Measurements from ENCODE around the gene SSH2.

Gene SSH2

DNA sequence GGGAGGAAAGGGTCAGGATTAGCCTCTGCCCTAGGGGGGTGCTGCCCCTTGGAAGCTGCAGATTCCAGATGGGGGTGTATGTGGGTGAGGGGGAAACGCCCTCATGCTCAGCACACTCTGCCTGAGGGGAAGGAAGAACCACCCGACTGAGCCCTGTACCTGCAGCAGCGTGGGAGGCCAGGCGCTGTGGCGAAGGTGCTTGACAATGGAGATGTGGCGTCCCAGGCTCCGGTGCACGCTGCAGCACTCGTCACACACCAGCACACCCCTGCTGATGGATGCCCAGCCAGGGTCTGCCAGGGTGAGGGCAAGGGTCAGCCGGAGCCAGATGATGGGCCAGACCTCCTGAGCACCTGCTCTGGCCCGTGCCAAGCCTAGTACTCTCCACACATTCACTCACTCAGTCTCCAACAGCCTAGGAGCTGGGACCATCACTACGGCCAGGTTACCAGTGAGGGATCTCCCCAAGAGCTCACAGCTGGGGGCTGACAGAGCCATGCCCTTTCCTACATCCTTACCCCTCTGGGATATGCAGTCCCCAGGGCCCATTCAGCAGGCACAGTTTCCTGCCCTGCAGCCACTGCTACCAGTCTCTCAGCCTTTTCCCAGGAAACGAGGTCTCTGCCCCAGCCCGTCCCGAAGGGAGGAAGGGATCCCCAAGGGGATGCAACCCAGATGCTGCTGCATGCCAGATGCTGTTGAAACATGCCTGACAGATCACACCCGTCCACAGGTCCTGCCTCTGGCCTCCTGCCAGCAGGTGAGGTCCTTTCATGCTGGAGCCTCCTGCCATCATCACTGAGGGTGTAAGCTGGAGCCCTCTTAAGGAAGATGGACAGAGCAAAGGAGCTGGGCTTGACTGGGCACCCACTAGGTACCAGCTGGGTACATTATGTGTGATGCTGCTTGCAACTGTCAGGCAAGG is 346.4 kb downstream of the SSH2 start:
- no peak for DNase-seq

DNA sequence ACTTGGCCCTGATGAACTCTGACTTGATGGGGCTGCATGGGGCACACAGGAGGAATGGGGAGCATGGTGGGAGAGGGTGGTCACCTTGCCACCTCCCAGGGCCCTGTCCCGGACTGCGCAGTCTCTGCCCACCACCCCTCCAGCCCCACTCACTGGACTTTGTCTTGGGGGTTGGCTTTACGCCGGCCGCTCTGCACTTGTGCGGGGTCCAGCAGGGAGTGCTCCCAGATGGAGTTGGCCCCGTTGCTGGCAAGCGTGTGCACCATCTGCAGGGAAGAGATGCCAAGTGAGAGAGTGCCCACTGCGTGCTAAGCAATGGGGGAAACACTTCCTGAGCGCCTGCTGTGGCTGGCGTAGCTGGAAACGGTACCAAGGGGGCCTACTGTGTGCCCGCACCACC is 347.3 kb downstream of the SSH2 start:
- DNase-seq = no peak

DNA sequence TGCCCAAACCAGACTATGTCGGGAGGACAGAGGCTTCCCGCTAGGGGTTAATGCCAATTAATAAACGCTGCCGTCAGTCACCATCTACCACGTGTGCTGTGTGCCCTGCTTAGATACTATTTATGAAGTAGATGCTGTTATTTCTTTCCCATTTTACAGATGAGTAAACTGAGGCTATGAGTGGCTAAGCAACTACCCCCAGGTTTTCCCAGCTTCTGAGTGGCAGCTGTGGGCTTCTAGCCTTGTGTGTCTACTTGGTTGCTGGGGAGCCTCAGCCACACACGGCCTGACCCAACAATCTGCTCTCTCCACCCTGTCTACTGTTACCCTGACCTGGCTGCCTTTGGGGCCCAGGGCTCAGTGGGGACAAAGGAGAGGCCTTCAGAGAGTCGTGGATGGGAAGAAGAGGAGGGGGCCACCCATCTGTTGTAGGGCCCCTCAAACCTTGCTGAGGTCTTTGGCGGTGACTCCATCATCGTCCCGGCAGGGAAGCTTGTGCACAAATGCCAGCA is 347.7 kb downstream of the SSH2 start:
- DNase-seq = no peak

DNA sequence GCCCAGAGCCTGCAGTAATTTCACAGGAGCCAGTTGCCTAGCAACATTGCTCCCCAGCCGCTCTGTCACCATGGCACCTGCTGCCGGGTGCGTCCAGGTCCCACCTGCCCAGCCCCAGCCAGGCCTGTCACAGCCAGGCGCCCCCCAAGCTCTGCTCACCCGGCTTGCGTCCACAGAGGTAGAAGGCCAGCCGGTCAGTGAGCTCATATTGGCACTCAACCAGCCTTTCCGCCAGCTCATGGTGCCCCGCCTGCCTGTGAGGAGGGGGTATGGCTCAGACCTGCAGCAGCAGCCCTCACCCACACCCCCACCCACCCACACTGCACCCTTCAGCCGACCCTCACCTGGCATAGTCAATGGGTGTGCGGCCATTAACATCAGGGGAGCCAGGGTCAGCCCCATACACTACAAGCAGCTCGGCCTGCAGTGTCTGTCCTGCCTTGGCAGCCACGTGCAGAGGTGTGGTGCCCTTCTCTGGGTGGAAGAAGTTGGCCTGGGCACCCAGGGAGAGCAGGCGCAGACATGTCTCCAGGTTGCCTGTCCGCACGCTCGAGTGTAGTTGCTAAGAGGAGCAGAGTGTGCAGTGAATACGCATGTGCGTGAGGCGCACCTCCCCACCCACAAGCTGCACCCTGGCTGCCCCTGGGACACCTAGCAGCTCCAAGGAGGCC is 348.3 kb downstream of the SSH2 start:
- DNase-seq = no peak

DNA sequence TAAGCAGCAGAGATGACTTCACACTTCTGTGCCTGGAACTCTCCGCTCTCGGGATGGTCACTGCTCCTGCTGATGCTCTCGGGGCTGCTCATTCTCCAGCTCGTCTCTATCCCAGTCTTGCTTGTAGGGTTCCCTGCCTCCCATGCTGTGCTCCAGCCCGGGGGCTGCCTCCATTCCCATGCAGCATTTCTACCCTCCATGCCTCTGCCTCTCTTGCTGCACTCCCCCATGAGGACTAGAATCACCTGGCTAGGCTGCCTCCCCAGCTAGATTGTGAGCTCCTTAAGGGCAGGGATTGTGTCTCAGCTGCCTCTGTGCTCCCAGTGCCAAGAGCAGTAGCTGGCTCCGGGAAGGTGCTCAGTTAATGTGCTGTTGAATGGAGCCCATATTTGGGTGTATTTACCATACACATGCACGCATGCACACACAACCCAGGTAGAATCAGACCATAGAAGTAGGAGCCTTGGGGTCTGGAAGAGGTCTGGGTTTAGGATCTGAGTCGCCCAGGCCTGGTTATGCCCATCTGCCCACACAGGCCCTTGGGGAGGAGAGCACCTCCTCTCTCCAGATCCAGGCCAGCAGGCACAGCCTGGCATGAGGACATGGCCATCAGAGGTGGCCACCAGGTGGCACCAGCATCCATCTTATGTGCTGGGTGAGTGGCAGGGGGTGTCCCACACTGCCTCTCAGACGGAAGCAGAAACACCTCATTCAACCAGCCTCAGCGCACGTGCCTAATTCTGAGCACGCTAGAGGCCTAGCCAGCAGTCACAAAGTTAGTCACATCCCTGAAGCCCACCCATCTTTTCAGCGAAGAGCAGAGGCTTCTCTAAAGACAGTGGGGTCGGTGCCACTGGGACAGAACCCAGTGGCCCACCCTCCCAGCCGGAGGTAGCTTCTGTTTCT is 349.9 kb downstream of the SSH2 start:
- peak; percentile 94 for DNase-seq

DNA sequence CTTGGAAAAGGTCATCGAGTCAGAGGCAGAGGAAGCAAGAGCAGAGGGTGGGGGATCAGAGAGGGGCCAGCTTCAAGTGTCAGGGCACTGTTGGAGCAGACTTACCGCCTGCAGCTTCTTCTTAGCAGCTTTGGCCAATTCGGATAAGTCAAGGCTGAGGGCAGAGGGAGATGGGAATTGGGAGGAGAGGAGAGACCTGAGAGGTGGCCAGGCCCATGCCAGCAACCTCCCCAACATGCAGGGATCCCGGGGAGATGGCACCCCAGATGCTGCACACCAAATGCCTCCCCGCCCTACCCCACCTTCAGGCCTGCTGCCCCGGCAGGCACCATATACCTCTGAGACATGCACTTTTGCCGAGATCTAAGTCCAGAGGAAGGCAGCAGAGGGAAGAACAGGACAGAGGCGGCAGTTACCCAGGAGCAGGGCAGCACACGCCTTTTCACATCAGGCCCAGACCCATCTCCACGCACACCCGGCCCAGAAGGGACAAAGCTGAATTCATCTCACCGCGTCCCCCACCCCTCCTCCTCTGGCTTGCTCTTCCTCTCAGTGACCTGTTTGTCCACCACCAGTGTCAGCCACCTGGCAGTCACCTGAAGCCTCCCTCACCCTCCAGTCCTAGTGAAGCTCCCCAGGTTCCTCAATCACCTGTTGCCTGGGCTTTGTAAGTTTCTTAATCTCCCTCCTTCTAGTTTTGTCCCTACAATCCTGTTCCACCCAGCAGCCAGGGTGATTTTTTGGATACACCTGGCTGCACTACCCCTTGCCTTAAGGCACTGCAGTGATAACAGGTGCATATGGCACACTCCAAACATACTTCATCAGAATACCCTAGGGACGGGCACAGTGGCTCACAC is 351.2 kb downstream of the SSH2 start:
- DNase-seq = no peak

DNA sequence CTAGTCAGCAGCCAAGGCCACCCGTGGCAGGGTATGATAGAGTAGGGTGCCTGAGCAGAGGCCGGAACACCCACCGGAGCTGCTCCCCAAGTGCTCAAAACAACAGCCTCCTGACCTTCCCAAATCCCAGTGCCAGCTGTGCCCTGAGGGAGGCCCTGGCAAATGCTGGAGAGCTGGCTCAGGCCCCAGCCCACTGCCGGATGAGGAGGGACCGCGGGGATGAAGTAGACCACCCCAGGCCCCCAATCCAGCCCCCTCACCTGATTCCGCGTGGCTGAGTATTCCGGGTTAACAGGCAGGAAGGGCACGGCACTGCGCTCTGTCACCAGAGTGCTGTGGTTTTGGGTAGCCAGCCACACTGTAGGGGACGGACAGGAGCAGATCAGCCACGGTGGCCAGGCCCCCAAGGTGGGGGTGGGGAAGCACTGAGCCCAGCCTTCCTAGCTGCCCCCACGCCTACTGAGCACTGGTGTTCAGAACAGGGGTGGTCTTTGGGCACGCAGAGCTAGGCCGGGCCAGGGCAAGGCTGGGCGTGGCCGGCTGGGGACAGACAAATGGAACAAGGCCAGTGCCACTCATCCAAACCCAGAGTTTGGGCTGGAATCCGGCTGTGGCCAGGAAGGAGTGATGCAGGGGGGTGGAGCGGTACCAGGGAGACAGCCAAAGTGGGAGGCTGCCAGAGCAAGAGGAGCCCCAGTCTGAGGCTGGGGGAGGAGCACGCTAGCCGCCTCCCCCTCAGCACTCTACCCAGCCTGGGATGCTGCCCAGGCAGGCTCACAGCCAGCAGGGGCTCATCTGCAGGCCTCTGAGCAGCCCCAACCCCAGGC is 352.4 kb downstream of the SSH2 start:
- no peak for DNase-seq

DNA sequence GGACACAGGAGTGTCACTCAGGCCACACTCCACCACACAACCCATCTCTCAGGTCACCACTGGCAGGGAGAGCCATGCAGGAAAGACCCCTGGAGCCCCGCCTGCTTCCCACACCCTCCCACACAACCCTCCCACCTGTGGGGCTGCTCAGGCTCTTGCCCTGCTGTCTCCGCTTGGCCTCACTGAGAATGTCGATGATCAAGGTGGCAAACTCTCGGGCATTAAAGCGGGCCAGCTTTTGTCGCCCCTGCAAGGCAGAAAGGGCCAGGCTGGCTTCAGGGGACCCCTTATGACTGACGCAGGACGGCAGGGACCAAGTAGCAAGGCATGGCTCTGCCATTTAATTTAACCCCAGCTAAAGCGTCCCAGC is 353.0 kb downstream of the SSH2 start:
- DNase-seq = no peak

DNA sequence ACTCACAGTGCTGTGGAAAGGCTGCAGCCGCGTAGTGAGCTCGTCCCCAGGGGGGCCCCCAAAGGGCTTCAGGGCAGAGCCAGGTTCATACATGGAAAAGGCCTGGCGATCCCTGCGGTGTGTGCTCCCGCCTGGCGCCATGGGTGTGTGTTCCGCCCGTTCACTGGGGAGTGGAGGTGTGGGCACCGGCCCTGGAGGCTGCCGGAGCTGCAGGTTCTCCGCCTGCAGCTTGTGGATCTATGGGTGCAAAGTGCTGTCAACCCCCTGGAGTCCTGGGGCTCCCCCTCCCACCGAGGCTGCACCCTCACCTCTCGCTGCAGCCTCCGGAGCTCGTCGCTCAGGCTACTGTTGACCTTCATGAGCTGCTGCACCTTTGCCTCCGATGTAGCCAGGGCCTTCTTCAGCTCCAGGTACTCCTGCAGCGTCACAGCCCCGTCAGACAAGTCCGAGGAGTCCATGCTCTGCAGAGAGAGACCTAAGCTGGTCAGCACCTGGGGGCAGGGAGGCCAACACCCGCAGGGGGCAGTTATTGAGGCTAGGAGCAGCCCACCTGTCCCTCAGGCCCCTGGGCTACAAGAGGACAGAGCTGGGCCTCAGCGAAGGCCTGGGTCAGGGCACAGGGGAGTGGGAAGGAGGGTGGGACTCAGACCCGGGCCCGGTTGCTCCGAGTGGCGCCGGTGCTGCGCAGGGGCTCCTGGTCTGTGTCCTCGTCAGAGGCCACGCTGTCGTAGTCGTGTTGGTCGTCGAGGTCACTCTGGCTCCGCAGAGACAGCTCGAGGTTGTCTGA is 353.6 kb downstream of the SSH2 start:
- no peak for DNase-seq
